HG03175 (cell line): ENCODE measurements around the gene ZNF415.

Source experiments
- ATAC-seq: cut with Tn5 transposase; IDR thresholded peaks from one replicate; pipeline ENCODE4 v1.9.1; 2021; ENCODE audit warnings: mild to moderate bottlenecking, moderate library complexity; ENCODE audit not compliant: unreplicated experiment

Gene ZNF415

DNA sequence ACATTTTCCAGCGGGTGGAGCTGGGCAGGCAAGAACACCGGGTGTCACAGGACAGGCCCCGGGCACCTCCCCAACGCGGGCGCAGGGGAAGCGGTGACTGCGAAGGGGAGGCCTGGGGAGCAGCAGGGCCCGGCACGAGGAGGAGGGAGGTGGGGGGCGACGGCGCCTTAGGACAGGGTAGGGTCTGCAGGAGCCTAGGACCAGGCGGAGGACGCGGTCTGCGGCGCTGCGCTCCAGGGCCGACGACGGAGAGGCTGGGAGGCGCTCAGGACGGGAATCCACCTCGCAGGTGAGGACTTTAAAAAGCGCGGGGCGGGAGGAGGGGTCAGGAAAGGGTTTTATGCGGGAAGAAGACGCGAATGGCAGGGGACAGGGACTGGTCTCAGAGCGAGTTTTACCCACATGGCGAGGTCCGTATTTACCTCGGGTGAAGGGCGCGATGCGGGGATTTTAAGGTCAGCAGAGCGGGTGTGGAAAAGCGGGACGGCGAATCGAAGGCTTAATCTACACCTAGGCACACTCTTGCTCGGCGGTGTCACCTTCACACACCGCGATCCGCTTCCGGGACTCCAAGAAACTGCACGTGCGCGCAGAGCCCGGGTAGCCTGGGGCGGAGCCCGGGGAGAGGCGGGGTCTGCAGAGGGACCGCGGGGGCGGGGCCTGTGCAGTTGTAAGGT is 74.7 kb downstream of the ZNF415 start:
- no peak for ATAC-seq
